Bronchial epithelial cell (primary cell): ENCODE measurements around the gene ARRDC3. TPM values are rescaled to one million over a fixed set of nuclear protein-coding genes. Genes with fewer than 3 reads are reported as not detected.
A peak's percentile ranks its signal among the peaks of the same experiment; 100 is the strongest.
"Not testable (repeated sequence)": the region's sequence is repeated elsewhere in the genome, so short reads cannot be mapped to it uniquely, and the experiment has no call there.

Source experiments
- DNase-seq: peaks from one replicate; pipeline ENCODE4 v3.0.0-alpha.2; 2010; ENCODE audit warnings: low read depth
- FAIRE-seq: peaks from 2 replicates; lab custom pipeline; 2011; peaks lifted over from hg19 to GRCh38; lab: Jason Lieb, UNC
- H3K27me3 ChIP-seq: 2 replicates; pipeline ENCODE4 v1.5.1; 2011; ENCODE audit warnings: low read length; ENCODE audit not compliant: control insufficient read depth, insufficient read depth
- H3K36me3 ChIP-seq: 2 replicates; pipeline ENCODE4 v1.5.1; 2011; ENCODE audit warnings: low read length; ENCODE audit not compliant: control insufficient read depth, insufficient read depth
- H3K4me3 ChIP-seq: 2 replicates; pipeline ENCODE4 v1.5.1; 2011; ENCODE audit warnings: mild to moderate bottlenecking, low read depth, low read length, control low read depth
- CTCF ChIP-seq: IDR thresholded peaks from 2 replicates; pipeline ENCODE4 v1.5.1; 2011; ENCODE audit warnings: mild to moderate bottlenecking, moderate library complexity, low read length, control low read depth, inconsistent platforms; ENCODE audit not compliant: insufficient read depth, severe bottlenecking
- total RNA-seq: library from RNA; depleted of rRNA; stranded (reverse); fragments of >200 nt; gene quantifications from 2 replicates; pipeline ENCODE4 v1.2.1, GENCODE V29; 2014

Gene ARRDC3
- total RNA-seq, 1 donor from 2014 or later, result 70.3 TPM

GRCh38 chr5:91408710-91409109 is 25.6 kb upstream of the ARRDC3 start:
- no peak for TF ChIP-seq CTCF
- no peaks in the 10 kb centered on the region for H3K27me3 ChIP-seq
- no peaks in the 10 kb centered on the region for H3K36me3 ChIP-seq
- H3K4me3 ChIP-seq, result no peak overlapping the region
- FAIRE-seq (no peak), DNase-seq (peak; percentile 55)

- TF ChIP-seq CTCF, result no peak
- H3K4me3 ChIP-seq, result no peak overlapping the region
- DNase-seq (no peak), FAIRE-seq (no peak)
- H3K27me3 ChIP-seq, result no peaks in the 10 kb centered on the region
- no peaks in the 10 kb centered on the region for H3K36me3 ChIP-seq
Measured at GRCh38 chr5:91407204-91407603, 24.1 kb upstream of the ARRDC3 start.

GRCh38 chr5:91403438-91403837 is 20.3 kb upstream of the ARRDC3 start:
- Histone ChIP-seq H3K27me3 (no peaks in the 10 kb centered on the region), H3K4me3 (no peak overlapping the region), H3K36me3 (no peaks in the 10 kb centered on the region)
- DNase-seq (no peak), FAIRE-seq (no peak)
- TF ChIP-seq CTCF, result no peak

- no peak for TF ChIP-seq CTCF
- DNase-seq (no peak), FAIRE-seq (no peak)
- H3K36me3 ChIP-seq, result no peaks in the 10 kb centered on the region
- no peak overlapping the region for H3K4me3 ChIP-seq
- H3K27me3 ChIP-seq, result no peaks in the 10 kb centered on the region
Measured at GRCh38 chr5:91401175-91401574, 18.1 kb upstream of the ARRDC3 start.

- no peak for TF ChIP-seq CTCF
- FAIRE-seq (no peak), DNase-seq (no peak)
- H3K27me3 ChIP-seq, result no peaks in the 10 kb centered on the region
- H3K36me3 ChIP-seq, result no peaks in the 10 kb centered on the region
- H3K4me3 ChIP-seq, result no peak overlapping the region
Measured at GRCh38 chr5:91397791-91398190, 14.7 kb upstream of the ARRDC3 start.

- no peak for TF ChIP-seq CTCF
- Histone ChIP-seq H3K27me3 (no peaks in the 10 kb centered on the region), H3K36me3 (no peaks in the 10 kb centered on the region), H3K4me3 (no peak overlapping the region)
- FAIRE-seq, result no peak
- no peak for DNase-seq
Measured at GRCh38 chr5:91390268-91390667, 7.2 kb upstream of the ARRDC3 start.

GRCh38 chr5:91389555-91389954 is 6.4 kb upstream of the ARRDC3 start:
- not testable (repeated sequence) for H3K4me3 ChIP-seq, H3K36me3 ChIP-seq, H3K27me3 ChIP-seq, FAIRE-seq, DNase-seq
